ENCODE results near the gene HNRNPA2B1.

The HNRNPA2B1 gene

GRCh38 chr7:26159243-26159642, 41.3 kb downstream of the HNRNPA2B1 start:
- DNase-seq (ENCODE audit: low read depth) = peak; percentile 63
- H3K4me3 ChIP-seq (ENCODE audit: low read depth, low read length) = no peak overlapping the region
- TF ChIP-seq CTCF (conservative IDR thresholded peaks at IDR 0.05; ENCODE audit: low read depth, low read length) = no peak

GRCh38 chr7:26157520-26158105, 42.9 kb downstream of the HNRNPA2B1 start:
- TF ChIP-seq CTCF (conservative IDR thresholded peaks at IDR 0.05; ENCODE audit: low read depth, low read length) = no peak
- no peak for DNase-seq (ENCODE audit: low read depth)
- no peak overlapping the region for H3K4me3 ChIP-seq (ENCODE audit: low read depth, low read length)

GRCh38 chr7:26156451-26157420, 43.8 kb downstream of the HNRNPA2B1 start:
- no peak overlapping the region for H3K4me3 ChIP-seq (ENCODE audit: low read depth, low read length)
- peak; percentile 97 for DNase-seq (ENCODE audit: low read depth)
- TF ChIP-seq CTCF (conservative IDR thresholded peaks at IDR 0.05; ENCODE audit: low read depth, low read length) = no peak

GRCh38 chr7:26155531-26156375, 44.8 kb downstream of the HNRNPA2B1 start:
- peak overlapping the region; percentile 0 for H3K4me3 ChIP-seq (ENCODE audit: low read depth, low read length)
- no peak for TF ChIP-seq CTCF (conservative IDR thresholded peaks at IDR 0.05; ENCODE audit: low read depth, low read length)
- peak; percentile 59 for DNase-seq (ENCODE audit: low read depth)

GRCh38 chr7:26153823-26154783, 46.4 kb downstream of the HNRNPA2B1 start:
- peak; percentile 73 for DNase-seq (ENCODE audit: low read depth)
- H3K4me3 ChIP-seq (ENCODE audit: low read depth, low read length) = peak overlapping the region; percentile 73
- no peak for TF ChIP-seq CTCF (conservative IDR thresholded peaks at IDR 0.05; ENCODE audit: low read depth, low read length)
